CD4-positive, alpha-beta T cell treated with Interleukin-4 for 1 hour (primary cell): ENCODE results near the gene RALGPS1.
"Not testable (repeated sequence)": the region's sequence is repeated elsewhere in the genome, so short reads cannot be mapped to it uniquely, and the experiment has no call there.

Experiments used
- DNase-seq, 2 donors: peaks; one replicate each; pipeline ENCODE4 v3.0.0-alpha.2; 2020 to 2022

Gene RALGPS1

DNA sequence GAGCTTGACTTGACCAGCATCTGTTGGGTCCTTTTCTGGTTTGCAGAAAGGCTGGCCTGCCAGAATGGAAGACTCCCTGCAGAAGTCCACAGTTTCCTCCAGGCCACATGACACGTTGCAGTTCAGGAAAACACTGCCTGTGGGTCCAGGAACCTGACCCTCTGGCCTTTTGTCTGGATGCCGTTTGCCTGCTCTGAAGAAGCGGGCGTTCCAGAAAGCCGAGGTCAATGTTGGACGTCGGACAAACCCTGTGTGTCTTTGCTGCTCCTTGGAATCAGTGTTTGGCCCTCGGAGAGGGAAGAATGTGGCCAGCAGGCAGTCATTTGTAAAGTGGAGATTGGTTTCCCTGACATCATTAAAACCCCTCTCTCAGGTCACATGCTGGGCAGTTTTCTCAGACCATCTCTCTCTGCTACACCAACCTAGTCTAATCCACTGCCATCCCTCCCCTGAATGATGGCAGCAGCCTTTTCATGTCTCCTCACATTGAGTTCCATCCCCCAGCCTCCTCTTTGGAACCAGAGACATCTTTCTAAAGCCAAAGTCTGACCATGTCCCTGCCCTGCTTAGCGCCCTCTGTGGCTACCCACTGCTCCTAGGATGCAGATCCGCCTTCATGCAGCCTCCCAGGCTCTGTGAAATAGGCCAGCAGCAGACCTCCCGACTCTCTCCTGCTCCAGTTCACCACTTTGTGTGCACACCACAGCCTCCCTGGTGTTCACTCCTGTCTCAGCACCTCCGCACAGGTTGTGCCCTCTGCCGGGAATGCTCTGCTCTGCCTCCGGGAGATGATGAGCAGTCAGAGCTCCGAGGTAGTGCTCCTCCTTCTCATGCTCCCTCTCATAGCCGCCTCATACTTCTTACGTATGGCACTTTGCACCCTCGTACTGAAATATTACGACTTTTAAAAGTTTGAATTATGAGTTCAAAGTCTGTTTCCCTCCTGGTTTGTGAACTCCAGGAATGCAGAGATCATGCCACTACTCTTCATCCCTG, 75.6 kb downstream of the RALGPS1 start:
- DNase-seq: no peak

DNA sequence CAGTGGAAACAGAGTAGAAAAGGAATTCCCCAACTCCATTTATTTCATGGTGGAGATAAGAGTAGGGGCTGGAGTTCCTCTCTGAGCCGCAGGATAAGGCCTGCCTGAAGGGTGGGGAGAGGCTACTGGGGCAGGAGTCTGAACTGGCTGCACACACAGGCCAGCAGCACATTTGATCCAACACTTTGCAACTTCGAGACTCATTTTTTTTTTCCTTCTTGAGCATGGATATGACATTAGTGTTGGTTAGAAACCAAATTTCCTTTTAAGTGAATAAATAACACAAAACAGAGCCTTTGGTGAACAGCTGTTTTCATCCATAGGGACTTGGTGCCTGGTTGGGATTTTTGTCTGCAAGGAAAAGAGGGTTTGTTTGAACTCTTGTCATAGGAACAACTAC, 76.6 kb downstream of the RALGPS1 start:
- no peak for DNase-seq

DNA sequence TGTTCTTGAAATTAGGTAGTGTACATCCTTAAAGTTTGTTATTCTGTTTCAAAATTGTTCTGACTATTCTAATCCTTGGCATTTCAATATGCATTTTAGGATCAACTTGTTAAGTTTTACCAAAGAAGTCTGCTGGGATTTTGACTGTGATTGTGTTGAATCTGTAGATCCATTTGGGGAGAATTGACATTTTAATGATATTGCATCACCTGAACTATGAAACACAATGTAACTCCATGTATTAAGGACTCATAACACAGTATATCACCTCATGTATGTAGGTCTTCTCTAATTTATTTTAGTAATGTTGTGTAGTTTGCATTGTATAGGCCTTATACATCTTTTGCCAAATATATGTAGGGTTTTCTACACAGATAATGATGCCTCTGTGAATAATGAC, 77.8 kb downstream of the RALGPS1 start:
- no peak for DNase-seq

DNA sequence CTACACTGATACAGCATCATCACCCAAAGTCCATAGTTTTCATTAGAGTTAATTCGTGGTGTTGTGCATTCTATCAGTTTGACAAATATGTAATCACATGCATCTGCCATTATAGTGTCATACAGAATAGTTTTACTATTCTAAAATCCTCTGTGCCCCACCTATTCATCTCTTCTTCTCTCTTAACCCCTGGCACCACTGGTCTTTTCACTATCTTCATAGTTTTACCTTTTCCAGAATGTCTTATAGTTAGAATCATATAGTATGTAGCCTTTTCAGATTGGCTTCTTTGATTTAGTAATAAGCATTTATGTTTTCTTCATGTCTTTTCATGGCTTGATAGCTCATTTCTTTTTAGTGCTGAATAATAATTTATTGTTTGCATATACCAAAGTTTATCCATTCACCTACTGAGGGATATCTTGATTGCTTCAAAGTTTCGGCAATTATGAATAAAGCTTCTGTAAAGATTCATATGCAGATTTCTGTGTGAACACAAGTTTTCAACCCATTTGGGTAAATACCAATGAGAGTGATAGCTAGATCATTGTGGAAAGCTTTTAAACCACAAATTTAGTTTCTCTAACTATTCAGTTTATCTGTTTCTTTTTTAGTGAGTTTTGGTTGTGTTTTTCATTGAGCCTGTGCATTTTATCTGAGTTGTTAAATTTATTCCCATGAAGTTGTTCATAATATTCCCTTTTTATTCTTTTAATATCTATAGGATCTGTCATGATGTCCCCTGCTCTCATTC, 84.9 kb downstream of the RALGPS1 start:
- no peak for DNase-seq

DNA sequence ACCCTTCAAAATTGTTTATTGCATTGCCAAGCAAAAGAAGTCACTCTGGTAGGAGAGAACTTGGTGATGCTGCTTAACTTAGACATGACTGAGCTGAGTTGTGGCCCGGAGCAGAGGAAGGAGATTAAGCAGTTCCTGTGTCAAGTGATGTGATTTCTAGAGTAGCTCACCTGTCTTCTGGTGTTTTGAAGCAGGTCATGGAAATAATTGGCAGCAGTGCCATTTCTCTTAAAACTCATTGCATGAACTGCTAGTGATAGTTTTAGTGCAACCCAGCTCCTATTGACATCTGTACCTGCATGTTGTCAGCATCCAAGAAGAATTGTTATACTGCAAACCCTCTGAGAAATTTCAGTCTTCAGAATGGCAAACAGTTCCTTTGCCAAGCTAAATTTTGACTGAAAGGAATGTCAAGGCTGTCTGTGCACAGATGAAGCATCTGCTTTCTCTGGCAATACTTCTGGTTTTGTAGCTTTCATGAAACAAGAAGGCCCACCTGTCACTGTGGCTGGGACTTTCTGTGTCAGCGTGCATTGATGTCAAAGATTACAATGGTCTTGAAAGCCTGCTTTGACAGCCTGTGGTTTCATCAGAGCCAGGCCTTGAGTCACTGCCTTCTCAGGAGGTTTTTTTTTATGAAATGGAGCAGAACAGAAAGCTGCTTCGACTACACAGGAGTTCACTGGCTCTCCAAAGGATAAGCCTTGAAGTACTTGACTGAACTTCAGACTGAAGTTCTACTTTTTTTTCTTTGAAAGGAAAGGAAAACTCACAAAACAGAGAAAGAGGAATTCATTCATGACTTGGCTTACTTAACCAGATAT, 90.6 kb downstream of the RALGPS1 start:
- DNase-seq: peak; percentile 52 to 66

DNA sequence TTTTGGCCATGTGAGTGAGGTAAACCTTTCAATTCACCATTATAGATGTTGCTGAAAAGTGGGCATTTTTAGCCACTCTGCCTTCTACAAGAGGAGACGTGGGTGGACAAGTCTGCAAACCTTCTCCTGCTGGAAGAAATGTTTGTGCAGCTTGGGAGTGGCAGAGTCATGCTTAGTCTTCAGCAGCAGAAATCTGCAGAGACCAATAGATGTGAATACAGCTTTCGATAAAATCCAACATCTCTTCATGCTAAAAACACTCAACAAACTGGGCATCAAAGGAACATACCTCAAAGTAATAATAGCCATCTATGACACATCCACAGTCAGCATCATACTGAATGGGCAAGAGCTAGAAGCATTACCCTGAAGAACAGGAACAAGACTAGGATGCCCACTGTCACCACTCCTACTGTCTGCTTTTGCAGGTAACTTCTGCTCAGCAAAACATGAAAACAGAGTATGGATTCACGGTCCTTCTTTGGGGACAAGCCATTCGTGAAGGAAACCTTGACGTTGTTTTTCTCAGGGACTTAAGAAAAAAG, 91.3 kb downstream of the RALGPS1 start:
- no peak for DNase-seq

DNA sequence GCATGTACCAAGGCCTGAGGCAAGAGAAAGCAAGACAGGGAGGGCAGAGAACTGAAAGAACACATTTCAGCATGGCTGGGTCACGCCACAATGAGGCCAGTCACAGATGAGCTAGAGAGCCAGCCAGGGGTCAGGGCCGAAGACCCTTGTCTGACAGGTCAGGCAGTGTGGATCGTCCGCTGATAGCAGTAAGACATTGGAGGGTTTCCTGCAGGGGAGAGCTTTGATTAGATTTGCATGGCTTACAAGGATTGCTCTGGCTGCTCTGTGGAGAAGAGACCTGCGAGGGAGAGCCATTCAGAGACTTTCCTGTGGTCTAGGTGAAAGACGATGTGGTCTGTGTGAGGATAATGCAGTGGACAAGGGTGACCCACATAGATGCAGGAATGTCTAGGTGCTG, 93.1 kb downstream of the RALGPS1 start:
- no peak for DNase-seq

DNA sequence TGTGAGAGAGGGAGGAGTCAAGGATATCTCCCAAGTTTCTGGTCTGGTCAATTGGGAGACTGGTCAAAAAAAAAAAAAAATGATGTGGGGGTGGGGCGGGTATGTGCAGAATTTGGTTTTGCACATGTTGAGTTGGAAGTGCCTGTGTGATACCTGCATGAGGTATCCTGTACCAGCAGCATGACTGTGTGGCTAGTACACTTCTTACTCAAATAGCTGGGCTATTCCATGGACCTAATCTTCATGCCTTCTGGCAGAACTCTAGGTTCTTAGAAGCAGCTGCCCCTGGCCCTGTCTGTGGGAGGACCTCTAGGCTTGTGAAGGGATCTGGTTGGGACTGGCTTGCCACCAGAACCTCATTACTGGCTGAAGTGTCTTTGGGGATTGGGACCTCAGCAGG, 93.5 kb downstream of the RALGPS1 start:
- DNase-seq: no peak

DNA sequence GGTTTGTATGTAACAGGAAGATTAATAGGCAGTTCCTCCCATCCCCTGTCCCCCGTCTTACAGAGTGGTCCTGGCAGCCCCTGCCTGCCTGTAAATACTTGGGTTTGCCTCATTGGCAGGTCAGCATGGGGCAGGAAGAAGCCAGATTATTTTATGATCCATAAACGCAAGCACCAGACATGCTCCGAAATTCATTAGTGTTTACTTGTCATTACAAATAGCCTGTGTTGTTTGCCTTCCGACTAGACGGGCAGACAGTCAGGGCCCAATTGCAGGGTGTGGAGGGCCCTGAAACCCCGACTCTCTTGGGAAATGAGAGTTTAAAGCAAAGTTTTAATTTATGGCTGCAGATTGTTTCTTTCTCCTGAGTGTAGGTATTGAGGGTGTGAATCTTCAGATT, 97.2 kb downstream of the RALGPS1 start:
- DNase-seq: no peak

DNA sequence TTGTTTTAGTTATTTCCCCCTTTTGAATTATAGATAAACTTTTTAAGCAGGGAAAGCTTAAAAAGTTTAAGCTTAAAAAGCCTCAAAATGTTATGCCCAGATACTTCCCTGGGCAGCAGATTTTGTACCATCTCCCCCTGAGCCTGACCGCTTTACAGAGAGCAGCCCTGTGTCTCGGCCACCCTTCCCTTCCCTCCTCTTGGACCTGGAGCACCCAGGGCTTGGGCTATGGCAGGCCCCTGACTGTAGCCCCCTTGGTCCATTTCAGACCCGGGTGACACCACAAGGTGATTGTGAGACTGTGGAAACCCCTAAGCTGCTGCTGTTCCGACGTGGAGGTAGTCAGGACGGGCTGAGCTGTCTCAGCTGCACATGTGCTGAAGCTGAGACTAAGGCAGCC, 97.7 kb downstream of the RALGPS1 start:
- DNase-seq: no peak

DNA sequence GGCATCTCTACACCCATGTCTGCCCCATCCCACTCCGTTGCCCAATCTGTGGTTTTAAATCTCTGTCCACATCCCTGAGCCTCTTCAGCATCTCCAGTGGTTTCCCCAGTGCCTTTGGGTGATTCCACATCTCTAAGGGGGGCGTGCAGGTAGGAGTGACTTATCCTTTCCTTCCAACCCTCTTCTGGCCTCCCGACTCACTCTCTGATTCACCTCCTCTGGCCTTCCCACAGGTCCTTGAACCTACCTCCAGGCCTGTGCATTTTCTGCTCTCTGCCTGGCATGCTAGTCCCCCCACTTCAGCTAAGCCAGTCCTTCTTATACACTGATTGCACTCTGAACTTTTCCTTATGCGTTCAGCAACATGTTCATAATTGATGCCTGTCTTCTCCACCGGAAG, 99.0 kb downstream of the RALGPS1 start:
- DNase-seq: no peak

DNA sequence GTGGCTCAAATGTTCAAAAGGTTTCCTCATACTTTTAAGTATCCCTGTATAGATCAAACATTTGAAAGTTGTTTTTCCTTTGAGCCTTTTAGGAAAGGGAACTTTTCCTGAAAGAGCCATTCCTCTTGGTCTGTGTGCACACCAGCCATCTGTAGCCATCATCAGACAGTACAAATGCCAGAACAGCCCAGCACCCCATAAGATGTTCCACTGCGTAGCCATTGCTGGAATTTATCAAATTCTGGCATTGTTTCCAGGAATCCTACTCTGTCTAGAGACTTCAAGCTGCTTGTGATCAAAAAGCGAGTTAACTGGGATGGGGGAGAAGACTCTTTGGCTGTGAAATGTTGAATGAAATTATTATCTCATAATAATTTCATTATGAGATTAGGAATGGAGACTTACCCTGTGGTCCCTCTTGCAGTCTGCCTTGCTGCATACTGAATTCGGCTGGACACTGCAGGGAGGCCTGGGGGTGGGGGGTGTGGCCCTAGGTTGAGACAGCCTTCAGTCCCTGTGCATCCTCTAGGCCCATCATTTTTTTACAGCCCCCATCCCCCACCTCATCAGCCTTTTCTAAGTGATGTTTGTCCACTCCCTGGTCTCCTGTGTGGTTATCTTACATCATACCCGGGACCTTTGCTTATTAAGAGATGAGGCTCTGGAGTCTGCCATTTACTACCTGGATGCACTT, 99.8 kb downstream of the RALGPS1 start:
- no peak for DNase-seq

DNA sequence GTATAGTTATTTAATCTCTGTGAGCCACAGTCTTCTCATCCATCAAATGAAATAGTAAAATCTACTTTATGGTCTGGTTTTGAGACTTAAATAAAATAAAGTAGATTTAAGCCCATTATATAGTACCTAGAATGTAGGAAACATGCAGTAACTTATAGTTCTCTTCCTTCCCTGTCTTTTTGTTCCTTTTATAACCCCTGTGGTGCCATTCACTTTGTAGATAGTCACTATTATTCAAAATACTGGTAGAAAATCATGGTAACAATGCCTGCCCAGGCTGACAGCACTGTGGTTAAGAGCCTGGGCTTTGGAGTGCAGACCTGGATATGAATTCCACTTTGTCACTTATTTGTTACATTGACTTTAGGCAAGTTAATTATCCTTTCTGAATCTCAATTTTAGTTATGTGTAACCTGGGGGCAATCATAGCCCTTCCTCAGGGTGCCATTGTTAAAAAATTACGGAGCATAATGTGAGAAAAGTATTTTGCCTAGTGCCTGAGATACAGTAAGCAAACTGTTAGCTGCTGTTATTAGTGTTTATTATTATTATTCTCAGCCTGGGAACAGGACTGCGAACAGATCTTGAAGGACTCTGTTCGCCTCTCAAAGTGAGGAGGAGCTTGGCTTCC, 100.4 kb downstream of the RALGPS1 start:
- no peak for DNase-seq

DNA sequence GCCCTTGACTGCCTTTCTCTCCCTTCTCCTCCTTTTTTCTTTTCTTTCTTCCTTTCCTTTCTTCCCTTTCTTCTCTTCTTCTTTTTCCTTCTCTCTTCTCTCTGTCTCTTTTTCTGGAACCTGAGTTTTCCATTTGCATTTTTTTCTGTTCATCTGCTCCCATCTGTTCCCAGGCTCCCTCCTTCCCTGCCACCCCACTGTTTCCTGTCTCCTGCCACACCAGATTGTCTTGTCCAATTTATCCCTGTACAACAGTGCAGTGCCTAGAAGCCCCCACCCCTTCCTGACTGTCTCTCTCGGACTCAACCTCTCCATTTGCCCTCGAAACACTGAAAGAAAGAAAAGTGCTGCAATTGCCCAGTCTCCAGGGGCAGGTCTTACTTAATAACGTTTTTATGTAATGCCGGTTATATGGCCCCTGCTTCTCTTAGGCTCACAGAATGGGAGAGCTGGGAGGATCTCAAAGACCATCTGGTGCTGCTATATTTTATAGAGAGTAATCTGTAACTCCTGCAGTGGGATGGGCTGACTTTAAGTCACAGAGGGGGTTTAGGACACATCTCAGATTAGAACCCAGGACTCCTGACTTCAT, 101.4 kb downstream of the RALGPS1 start:
- DNase-seq: no peak

DNA sequence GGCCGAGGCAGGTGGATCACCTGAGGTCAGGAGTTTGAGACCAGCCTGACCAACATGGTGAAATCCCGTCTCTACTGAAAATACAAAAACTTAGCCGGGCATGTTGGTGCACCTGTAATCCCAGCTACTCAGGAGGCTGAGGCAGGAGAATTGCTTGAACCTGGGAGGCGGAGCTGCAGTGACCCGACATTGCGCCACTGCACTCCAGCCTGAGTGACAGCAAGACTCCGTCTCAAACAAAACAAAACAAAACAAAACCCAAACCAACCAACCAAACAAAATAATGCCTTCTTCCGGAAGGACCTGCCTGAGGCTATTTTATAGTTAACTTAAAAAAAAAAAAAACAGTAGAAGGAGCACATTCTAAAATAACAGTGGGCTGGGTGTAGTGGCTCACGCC, 103.4 kb downstream of the RALGPS1 start:
- not testable (repeated sequence) for DNase-seq

DNA sequence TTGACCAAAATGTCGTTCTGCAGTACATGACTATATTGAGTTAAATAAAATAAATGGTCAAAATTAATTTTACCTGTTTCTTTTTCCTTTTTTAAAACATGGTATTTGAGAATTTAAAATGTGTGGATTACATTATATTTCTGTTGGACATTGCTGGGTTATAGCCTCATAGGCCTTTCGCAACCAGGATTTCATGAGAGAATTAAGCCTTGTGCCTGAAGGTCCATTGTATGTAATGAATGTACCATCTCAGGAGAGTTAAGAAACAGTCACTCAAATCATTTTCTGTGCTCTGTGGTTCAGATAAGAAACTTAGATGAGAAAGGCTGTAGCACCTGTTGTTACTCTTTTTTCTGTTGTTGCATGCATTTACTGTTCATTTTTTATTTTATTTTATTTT, 104.4 kb downstream of the RALGPS1 start:
- DNase-seq: no peak

DNA sequence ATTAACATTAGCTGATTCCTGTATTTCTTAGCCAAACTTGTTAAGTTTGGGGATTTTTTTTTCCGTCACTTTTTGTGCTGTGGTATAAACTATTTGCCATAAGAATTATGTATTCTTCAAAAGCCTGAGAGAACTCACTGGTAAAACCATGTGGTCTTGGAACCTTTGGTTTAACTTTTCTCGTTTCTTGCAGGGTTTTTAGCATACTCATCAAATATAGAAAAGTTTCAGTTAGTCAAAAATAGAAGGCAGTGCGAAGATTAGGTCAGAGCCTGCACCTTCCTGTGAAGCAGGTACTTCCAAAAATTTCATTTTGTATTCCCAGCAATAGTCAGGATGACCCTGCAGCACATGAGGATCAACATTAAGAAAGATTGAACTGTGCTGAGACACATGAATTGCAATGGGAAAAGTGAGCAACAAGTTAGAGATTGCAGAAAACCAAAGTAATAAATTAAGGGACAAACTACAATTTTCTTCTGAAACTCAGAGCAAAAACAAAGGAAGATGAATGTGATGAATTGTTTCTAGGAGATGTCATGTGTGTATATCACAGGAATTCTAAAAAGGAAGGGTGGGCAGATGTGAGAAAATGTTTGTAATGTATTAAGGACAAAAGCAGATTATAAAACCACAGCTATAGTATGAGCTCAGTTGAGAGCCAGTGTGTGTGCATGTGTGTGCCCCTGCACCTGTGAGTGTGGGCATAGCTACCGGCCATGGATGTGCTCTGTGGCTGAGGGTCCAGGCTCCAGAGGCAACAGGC, 105.6 kb downstream of the RALGPS1 start:
- no peak for DNase-seq

DNA sequence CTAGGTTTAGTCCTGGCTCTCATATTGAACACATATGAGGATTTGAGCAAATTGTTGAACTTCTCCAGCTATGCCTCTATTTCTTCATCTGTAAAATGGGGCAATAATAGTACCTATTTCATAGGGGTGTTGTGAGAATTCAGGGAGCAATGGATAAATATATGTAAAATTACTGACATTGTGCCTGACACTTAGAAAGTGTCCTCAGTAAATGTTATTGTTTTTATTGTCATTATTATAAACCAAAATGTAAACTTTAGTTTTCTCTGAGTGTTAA, 106.2 kb downstream of the RALGPS1 start:
- no peak for DNase-seq

DNA sequence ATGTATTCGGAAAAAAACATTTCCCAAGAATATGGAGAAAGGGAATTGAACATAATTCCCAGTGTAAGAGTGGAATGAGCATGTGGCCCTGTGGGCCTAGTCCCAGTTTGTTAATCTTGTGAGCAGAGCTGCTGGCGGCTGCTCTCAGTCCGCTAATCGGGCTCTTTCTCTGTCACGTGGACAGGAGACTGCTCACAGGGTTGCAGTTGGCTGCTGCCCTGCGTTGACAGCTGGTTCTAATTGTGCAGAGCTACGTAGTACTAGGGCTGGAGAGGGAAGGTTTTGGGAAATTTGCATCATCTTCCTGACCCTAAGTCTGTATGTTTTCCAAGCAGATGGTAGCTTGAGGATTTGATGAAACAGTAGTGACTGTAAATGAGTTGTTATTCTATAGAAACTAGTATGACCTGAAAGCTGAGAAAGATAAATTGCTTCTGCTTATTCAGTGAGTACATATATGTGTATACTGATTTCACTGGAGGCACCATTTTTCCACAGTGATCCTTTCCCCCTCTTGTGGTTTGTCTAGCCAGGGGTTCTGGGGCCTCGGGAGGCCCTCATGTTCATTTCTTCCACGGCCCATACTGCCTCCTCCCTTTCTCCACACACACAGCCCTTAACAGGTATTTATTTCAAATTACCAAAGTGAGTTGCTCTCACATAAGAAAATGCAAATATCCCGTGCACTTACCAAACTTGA, 107.2 kb downstream of the RALGPS1 start:
- no peak for DNase-seq
